GM18526 (cell line): ENCODE results near the gene DHX35.

ENCODE experiments used
- POLR2A ChIP-seq: IDR thresholded peaks from 3 replicates; pipeline ENCODE4 v1.6.1; 2011; ENCODE audit not compliant: insufficient read length; ENCODE audit errors: extremely low read depth

DHX35 gene

GRCh38 chr20:39089029-39089428, 126.9 kb downstream of the DHX35 start:
- TF ChIP-seq POLR2A, result no peak
